Activated naive CD8-positive, alpha-beta T cell treated with anti-CD3 and anti-CD28 coated beads, Interleukin-2, amount 50 U/mL, for 24 hours (primary cell): Measurements from ENCODE around the gene R3HDM1.

Experiments used
- ATAC-seq: fragments of 150-1000 bp; cut with Tn5 transposase; one replicate; pipeline ENCODE4 v1.10.0; 2021
- DNase-seq: peaks from one replicate; pipeline ENCODE4 v3.0.0; 2021
- H3K27ac Mint-ChIP-seq: one replicate; pipeline ENCODE4 v1.8.0; 2021; ENCODE audit warnings: mild to moderate bottlenecking, mixed read lengths
- H3K27me3 Mint-ChIP-seq: one replicate; pipeline ENCODE4 v1.8.0; 2021; ENCODE audit warnings: mixed read lengths
- H3K36me3 Mint-ChIP-seq: one replicate; pipeline ENCODE4 v1.8.0; 2021; ENCODE audit warnings: low read depth, mixed read lengths
- H3K4me1 Mint-ChIP-seq: one replicate; pipeline ENCODE4 v1.8.0; 2021; ENCODE audit warnings: mixed read lengths
- H3K4me3 Mint-ChIP-seq: one replicate; pipeline ENCODE4 v1.8.0; 2021; ENCODE audit warnings: mild to moderate bottlenecking, moderate library complexity, mixed read lengths
- H3K9me3 Mint-ChIP-seq: one replicate; pipeline ENCODE4 v1.8.0; 2021; ENCODE audit warnings: mixed read lengths

Gene R3HDM1

DNA sequence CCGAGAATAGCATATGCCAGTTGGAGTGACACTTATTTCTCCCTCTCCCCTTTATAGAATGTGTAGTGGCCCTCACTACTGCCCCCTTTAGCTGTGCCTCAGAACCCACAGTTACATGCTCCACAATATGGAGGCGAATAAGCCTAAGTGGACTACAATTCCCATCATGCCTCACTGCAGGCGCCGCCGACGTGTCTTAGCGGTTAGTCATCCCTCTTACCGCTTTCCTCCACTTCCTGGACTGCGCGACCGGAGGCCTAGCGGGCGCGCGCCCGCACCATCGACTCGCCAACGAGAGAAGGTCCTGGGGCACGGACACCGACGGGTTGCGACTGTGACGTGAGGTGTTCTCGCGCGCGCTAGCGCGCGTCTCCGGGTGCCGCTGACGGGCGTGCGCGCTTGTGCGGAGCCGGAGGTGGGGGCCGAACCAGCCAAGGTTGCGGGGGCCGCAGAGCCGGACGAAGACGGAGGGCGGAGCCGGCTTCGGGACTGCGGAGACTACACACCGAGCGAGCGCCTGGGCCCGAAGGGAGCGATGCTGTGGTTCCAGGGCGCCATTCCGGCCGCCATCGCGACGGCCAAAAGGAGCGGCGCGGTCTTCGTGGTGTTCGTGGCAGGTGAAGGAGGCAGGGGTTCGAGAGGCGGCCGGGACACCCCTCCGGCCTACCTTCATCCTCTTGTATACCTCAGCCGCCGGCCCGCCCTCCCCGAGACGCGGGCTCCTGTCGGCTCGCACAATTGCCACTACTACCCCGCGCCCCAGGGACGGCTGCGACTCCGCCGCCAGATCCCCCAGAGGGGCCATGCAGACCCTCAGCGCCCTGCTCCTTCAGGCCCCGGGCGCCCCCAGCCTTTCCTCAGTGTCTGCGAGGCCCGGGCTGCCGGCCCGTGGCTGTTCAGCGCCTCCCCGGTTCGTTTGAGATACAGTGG, 210.4 kb downstream of the R3HDM1 start, which contains the start of gene UBXN4:
Gene UBXN4 (plus strand): TSS at position 461 of the 930 bp plus-strand sequence. CDS start 75 bp downstream, at position 536.
- Mint-ChIP-seq H3K9me3 (peaks cover 4% of the 10 kb centered on the region), H3K36me3 (peaks cover 17% of the 10 kb centered on the region)

GRCh38 chr2:135742325-135742757, 211.1 kb downstream of the R3HDM1 start:
- peaks cover 21% of the 10 kb centered on the region for H3K36me3 Mint-ChIP-seq
- peaks cover 4% of the 10 kb centered on the region for H3K9me3 Mint-ChIP-seq
- peak; percentile 4 for ATAC-seq
- H3K27ac Mint-ChIP-seq, result peak overlapping the region; percentile 99
- H3K4me3 Mint-ChIP-seq, result peak overlapping the region; percentile 99
- no peaks in the 10 kb centered on the region for H3K27me3 Mint-ChIP-seq
- no peak for DNase-seq
- peaks cover 38% of the 10 kb centered on the region for H3K4me1 Mint-ChIP-seq

More for the DNA sequence above, 210.4 kb downstream of the R3HDM1 start, which contains the start of gene UBXN4:
- Mint-ChIP-seq H3K27me3 (no peaks in the 10 kb centered on the region), H3K4me3 (peak within 1 kb of the TSS; percentile 99), H3K4me1 (peaks cover 36% of the 10 kb centered on the region), H3K27ac (peak within 1 kb of the TSS; percentile 99)
- ATAC-seq, result peak; percentile 96
- DNase-seq, result peak; percentile 96

DNA sequence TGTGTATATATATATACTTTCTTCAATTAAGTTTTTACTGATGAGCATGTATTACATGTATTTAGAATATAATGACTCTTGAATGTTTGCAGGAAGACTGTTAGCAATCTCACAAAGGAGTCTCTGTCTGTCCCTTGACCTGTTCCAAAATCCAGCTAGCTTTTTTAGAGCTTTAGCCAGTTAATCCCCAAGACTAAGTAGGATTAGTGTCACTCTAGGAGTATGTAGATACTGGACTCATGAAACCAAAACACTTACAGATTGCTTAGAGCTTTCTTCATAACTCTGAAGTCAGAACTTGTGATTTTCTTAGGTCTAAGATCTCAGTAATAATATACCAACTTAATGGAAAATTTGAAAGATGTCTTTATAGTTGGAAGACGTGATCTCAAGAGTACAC, 212.6 kb downstream of the R3HDM1 start:
- DNase-seq (no peak), ATAC-seq (no peak)
- H3K4me1 Mint-ChIP-seq, result peaks cover 39% of the 10 kb centered on the region
- peak overlapping the region; percentile 38 for H3K27ac Mint-ChIP-seq
- H3K36me3 Mint-ChIP-seq, result peaks cover 29% of the 10 kb centered on the region
- H3K27me3 Mint-ChIP-seq, result no peaks in the 10 kb centered on the region
- H3K9me3 Mint-ChIP-seq, result peaks cover 4% of the 10 kb centered on the region
- H3K4me3 Mint-ChIP-seq, result peak overlapping the region; percentile 99

DNA sequence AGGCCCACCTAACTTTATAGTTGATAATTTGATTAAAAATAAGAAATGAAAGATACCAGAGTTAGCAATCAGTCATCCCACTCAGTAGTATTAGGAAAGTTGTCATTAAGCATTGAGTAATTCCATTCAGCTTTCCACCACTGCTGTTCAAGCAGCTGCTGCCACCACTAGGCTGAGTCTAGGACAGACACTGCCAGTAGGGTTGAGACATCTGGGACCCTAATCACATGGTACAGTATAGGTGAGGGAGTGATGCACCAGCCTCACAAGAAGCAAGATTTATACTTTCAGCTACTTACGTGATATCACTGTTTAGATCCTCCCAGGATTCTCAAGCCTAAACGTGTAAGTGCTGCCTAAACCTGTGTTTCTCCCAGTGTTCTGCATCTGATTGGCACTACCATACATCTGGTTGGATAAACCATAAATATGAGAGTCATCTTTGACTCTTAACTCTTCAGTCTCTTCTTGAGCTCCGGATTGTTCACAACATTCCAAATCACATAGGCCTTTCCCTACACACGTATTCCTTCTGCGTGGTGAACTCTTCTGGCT, 213.6 kb downstream of the R3HDM1 start:
- H3K9me3 Mint-ChIP-seq, result peaks cover 4% of the 10 kb centered on the region
- peak overlapping the region; percentile 99 for H3K4me3 Mint-ChIP-seq
- no peak overlapping the region for H3K27ac Mint-ChIP-seq
- H3K36me3 Mint-ChIP-seq, result peaks cover 34% of the 10 kb centered on the region
- peaks cover 39% of the 10 kb centered on the region for H3K4me1 Mint-ChIP-seq
- DNase-seq (peak; percentile 19), ATAC-seq (peak; percentile 27)
- H3K27me3 Mint-ChIP-seq, result no peaks in the 10 kb centered on the region

DNA sequence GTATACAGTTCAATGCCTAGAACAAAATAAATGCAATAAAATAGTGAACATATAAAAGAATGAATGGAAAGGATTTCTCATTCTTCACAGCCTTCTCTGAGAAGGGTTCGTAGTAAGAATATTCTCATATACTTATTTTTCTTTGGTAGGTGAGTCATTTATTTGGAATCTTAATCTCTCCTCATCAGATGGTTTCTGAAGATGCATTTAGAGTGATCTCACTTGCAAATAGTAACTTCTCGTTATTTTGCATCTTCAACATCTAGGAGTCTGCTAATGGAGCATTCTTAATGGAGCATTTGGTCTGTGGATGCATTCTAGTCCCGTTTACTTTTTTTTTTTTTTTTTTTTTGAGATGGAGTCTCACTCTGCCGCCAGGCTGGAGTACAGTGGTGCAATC, 214.3 kb downstream of the R3HDM1 start:
- H3K27ac Mint-ChIP-seq, result no peak overlapping the region
- DNase-seq (no peak), ATAC-seq (no peak)
- no peak overlapping the region for H3K4me3 Mint-ChIP-seq
- peaks cover 4% of the 10 kb centered on the region for H3K9me3 Mint-ChIP-seq
- H3K27me3 Mint-ChIP-seq, result no peaks in the 10 kb centered on the region
- peaks cover 39% of the 10 kb centered on the region for H3K36me3 Mint-ChIP-seq
- H3K4me1 Mint-ChIP-seq, result peaks cover 39% of the 10 kb centered on the region

DNA sequence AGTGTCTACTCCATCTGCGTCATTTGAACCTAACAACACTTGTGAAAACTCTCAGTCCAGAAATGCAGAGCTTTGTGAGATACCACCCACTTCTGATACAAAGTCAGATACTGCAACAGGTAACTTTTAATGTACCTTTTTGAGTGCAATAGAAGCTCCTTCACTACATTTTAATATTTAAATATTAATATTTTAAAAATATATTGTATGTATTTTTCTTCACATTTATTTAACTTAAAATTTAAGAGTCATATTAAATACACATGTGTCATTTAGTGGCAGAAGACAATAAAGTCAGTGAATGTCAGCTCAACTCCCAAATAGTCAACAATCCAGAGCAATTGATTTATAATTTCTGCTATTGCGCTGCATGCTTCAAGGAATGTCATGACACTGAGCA, 224.3 kb downstream of the R3HDM1 start:
- Mint-ChIP-seq H3K4me1 (peaks cover 6% of the 10 kb centered on the region), H3K9me3 (peaks cover 16% of the 10 kb centered on the region), H3K27ac (no peak overlapping the region), H3K4me3 (no peak overlapping the region), H3K27me3 (no peaks in the 10 kb centered on the region), H3K36me3 (peaks cover 58% of the 10 kb centered on the region)
- ATAC-seq (no peak), DNase-seq (no peak)

- H3K27me3 Mint-ChIP-seq, result no peaks in the 10 kb centered on the region
- H3K36me3 Mint-ChIP-seq, result peaks cover 57% of the 10 kb centered on the region
- ATAC-seq (no peak), DNase-seq (no peak)
- no peak overlapping the region for H3K27ac Mint-ChIP-seq
- H3K4me1 Mint-ChIP-seq, result peaks cover 6% of the 10 kb centered on the region
- H3K9me3 Mint-ChIP-seq, result peaks cover 16% of the 10 kb centered on the region
- H3K4me3 Mint-ChIP-seq, result no peak overlapping the region
These were observed 225.4 kb downstream of the R3HDM1 start for GRCh38 chr2:135756692-135757091.

DNA sequence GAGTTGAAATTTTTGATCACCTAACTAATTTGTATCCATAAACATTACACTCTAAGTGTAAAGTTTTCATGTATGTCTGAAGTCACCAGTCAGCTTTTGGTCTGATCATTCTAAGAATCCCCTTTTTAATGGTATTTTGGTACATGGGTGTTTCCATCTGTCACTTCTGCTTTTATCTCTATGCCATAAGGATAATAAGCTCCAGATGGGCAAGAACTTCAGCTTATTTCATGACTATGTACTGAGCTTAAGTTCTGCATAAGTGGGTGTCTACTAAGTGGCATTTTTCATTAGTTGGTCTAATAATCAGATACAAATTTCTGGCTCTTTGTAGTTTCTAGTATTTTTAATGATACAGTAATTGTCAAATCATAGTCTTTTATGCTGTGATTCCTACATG, 230.7 kb downstream of the R3HDM1 start:
- peaks cover 4% of the 10 kb centered on the region for H3K9me3 Mint-ChIP-seq
- no peak overlapping the region for H3K27ac Mint-ChIP-seq
- H3K36me3 Mint-ChIP-seq, result peaks cover 39% of the 10 kb centered on the region
- DNase-seq (no peak), ATAC-seq (no peak)
- peaks cover 12% of the 10 kb centered on the region for H3K4me1 Mint-ChIP-seq
- H3K27me3 Mint-ChIP-seq, result no peaks in the 10 kb centered on the region
- no peak overlapping the region for H3K4me3 Mint-ChIP-seq

- peaks cover 12% of the 10 kb centered on the region for H3K4me1 Mint-ChIP-seq
- H3K4me3 Mint-ChIP-seq, result no peak overlapping the region
- H3K27me3 Mint-ChIP-seq, result no peaks in the 10 kb centered on the region
- no peak for ATAC-seq
- DNase-seq, result no peak
- no peak overlapping the region for H3K27ac Mint-ChIP-seq
- H3K36me3 Mint-ChIP-seq, result peaks cover 37% of the 10 kb centered on the region
- H3K9me3 Mint-ChIP-seq, result no peaks in the 10 kb centered on the region
These were observed 231.2 kb downstream of the R3HDM1 start for GRCh38 chr2:135762530-135762929.

GRCh38 chr2:135768863-135769262, 237.6 kb downstream of the R3HDM1 start:
- H3K36me3 Mint-ChIP-seq, result peaks cover 45% of the 10 kb centered on the region
- H3K9me3 Mint-ChIP-seq, result no peaks in the 10 kb centered on the region
- H3K4me3 Mint-ChIP-seq, result no peak overlapping the region
- no peak overlapping the region for H3K27ac Mint-ChIP-seq
- ATAC-seq (no peak), DNase-seq (no peak)
- H3K4me1 Mint-ChIP-seq, result peaks cover 14% of the 10 kb centered on the region
- H3K27me3 Mint-ChIP-seq, result no peaks in the 10 kb centered on the region

- ATAC-seq (peak; percentile 91), DNase-seq (no peak)
- Mint-ChIP-seq H3K4me1 (peaks cover 10% of the 10 kb centered on the region), H3K36me3 (peaks cover 63% of the 10 kb centered on the region), H3K9me3 (no peaks in the 10 kb centered on the region), H3K4me3 (no peak overlapping the region), H3K27ac (peak overlapping the region; percentile 63), H3K27me3 (no peaks in the 10 kb centered on the region)
These were observed 242.0 kb downstream of the R3HDM1 start for GRCh38 chr2:135773319-135773718.

GRCh38 chr2:135773917-135774316, 242.6 kb downstream of the R3HDM1 start:
- Mint-ChIP-seq H3K27ac (no peak overlapping the region), H3K36me3 (peaks cover 64% of the 10 kb centered on the region), H3K27me3 (no peaks in the 10 kb centered on the region), H3K4me3 (no peak overlapping the region), H3K9me3 (no peaks in the 10 kb centered on the region), H3K4me1 (peaks cover 10% of the 10 kb centered on the region)
- no peak for DNase-seq
- ATAC-seq, result no peak
